ENCODE measurements around the gene AHDC1.
"Not testable (repeated sequence)": the region's sequence is repeated elsewhere in the genome, so short reads cannot be mapped to it uniquely, and the experiment has no call there.

DNA sequence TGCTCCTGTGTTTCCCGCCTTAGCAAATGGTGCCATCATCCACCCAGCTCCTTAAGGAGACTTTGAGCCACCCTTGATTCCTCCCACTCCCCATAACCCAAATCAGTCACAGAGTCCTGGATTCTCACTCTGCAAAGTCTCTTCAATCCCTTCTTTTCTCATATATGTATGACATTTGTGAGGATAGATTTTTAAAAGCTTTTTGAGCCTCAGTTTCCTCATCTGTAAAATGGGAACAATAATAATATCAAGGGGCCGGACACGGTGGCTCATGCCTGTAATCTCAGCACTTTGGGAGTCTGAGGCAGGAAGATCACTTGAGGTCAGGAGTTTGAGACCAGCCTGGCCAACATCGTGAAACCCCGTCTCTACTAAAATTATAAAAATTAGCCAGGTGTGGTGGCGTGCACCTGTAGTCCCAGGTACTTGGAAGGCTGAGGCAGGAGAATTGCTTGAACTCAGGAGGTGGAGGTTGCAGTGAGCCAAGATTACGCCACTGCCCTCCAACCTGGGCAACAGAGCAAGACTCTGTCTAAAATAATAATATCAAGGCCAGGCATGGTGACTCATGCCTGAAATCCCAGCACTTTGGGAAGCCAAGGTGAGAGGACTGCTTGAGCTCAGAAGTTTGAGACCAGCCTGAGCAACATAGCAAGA, 16.0 kb upstream of the AHDC1 start:
- TF ChIP-seq, protein P1, sequence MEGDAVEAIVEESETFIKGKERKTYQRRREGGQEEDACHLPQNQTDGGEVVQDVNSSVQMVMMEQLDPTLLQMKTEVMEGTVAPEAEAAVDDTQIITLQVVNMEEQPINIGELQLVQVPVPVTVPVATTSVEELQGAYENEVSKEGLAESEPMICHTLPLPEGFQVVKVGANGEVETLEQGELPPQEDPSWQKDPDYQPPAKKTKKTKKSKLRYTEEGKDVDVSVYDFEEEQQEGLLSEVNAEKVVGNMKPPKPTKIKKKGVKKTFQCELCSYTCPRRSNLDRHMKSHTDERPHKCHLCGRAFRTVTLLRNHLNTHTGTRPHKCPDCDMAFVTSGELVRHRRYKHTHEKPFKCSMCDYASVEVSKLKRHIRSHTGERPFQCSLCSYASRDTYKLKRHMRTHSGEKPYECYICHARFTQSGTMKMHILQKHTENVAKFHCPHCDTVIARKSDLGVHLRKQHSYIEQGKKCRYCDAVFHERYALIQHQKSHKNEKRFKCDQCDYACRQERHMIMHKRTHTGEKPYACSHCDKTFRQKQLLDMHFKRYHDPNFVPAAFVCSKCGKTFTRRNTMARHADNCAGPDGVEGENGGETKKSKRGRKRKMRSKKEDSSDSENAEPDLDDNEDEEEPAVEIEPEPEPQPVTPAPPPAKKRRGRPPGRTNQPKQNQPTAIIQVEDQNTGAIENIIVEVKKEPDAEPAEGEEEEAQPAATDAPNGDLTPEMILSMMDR (IDR thresholded peaks at IDR 0.05; ENCODE audit: low read length), result not testable (repeated sequence)
- TF ChIP-seq EZH2 (optimal IDR thresholded peaks at IDR 0.05; ENCODE audit: low read depth, low read length); EZH2phosphoT487 (IDR thresholded peaks at IDR 0.05; ENCODE audit: low read length): not testable (repeated sequence)

All from MM.1S (cell line).